Measurements from ENCODE around the gene MYOC.

GRCh38 chr1:171670739-171671138 lies 18.3 kb upstream of the MYOC start:
- TF ChIP-seq, protein P1, sequence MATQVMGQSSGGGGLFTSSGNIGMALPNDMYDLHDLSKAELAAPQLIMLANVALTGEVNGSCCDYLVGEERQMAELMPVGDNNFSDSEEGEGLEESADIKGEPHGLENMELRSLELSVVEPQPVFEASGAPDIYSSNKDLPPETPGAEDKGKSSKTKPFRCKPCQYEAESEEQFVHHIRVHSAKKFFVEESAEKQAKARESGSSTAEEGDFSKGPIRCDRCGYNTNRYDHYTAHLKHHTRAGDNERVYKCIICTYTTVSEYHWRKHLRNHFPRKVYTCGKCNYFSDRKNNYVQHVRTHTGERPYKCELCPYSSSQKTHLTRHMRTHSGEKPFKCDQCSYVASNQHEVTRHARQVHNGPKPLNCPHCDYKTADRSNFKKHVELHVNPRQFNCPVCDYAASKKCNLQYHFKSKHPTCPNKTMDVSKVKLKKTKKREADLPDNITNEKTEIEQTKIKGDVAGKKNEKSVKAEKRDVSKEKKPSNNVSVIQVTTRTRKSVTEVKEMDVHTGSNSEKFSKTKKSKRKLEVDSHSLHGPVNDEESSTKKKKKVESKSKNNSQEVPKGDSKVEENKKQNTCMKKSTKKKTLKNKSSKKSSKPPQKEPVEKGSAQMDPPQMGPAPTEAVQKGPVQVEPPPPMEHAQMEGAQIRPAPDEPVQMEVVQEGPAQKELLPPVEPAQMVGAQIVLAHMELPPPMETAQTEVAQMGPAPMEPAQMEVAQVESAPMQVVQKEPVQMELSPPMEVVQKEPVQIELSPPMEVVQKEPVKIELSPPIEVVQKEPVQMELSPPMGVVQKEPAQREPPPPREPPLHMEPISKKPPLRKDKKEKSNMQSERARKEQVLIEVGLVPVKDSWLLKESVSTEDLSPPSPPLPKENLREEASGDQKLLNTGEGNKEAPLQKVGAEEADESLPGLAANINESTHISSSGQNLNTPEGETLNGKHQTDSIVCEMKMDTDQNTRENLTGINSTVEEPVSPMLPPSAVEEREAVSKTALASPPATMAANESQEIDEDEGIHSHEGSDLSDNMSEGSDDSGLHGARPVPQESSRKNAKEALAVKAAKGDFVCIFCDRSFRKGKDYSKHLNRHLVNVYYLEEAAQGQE (IDR thresholded peaks at IDR 0.05; ENCODE audit: low read depth, low read length) = no peak
- TF ChIP-seq, protein P2, sequence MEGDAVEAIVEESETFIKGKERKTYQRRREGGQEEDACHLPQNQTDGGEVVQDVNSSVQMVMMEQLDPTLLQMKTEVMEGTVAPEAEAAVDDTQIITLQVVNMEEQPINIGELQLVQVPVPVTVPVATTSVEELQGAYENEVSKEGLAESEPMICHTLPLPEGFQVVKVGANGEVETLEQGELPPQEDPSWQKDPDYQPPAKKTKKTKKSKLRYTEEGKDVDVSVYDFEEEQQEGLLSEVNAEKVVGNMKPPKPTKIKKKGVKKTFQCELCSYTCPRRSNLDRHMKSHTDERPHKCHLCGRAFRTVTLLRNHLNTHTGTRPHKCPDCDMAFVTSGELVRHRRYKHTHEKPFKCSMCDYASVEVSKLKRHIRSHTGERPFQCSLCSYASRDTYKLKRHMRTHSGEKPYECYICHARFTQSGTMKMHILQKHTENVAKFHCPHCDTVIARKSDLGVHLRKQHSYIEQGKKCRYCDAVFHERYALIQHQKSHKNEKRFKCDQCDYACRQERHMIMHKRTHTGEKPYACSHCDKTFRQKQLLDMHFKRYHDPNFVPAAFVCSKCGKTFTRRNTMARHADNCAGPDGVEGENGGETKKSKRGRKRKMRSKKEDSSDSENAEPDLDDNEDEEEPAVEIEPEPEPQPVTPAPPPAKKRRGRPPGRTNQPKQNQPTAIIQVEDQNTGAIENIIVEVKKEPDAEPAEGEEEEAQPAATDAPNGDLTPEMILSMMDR (IDR thresholded peaks at IDR 0.05) = no peak
- TF ChIP-seq RAD21 (IDR thresholded peaks at IDR 0.05; ENCODE audit: low read length) (no peak), TEAD4 (IDR thresholded peaks at IDR 0.05; ENCODE audit: borderline replicate concordance, insufficient read depth) (no peak), RFX5 (IDR thresholded peaks at IDR 0.05; ENCODE audit: low read length) (no peak), EZH2phosphoT487 (IDR thresholded peaks at IDR 0.05; ENCODE audit: borderline replicate concordance, low read depth) (no peak), POLR2AphosphoS5 (IDR thresholded peaks at IDR 0.05; ENCODE audit: low read depth, low read length) (no peak), SMC3 (IDR thresholded peaks at IDR 0.05; ENCODE audit: low read depth, low read length) (no peak), CHD2 (IDR thresholded peaks at IDR 0.05; ENCODE audit: low read length, partially characterized antibody) (no peak), MEF2A (IDR thresholded peaks at IDR 0.05; ENCODE audit: borderline replicate concordance, low read depth) (no peak)
- TF ChIP-seq, protein P3, sequence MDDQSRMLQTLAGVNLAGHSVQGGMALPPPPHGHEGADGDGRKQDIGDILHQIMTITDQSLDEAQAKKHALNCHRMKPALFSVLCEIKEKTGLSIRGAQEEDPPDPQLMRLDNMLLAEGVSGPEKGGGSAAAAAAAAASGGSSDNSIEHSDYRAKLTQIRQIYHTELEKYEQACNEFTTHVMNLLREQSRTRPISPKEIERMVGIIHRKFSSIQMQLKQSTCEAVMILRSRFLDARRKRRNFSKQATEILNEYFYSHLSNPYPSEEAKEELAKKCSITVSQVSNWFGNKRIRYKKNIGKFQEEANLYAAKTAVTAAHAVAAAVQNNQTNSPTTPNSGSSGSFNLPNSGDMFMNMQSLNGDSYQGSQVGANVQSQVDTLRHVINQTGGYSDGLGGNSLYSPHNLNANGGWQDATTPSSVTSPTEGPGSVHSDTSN (IDR thresholded peaks at IDR 0.05) = no peak
